ENCODE results near the gene KDM5B.
"Not testable (repeated sequence)": the region's sequence is repeated elsewhere in the genome, so short reads cannot be mapped to it uniquely, and the experiment has no call there.

KDM5B gene

DNA sequence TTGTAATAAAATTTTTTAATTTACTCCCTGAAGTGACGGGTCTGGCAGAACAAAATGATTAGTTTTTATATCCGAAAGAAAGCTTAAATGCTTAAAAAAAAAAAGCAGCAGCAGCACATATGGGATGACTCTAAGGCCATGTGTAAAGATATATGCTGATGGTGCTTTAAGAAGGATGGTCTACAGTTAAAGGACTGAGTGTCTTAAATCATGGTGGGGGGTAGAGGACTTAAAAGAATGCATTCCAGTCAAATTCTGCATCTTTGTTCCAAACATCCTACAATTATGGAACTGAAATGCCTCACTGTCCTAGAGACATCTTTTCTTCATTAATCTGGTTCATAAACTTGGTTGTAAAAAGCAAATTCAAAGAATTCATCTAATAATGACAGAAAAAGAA is 7.0 kb downstream of the KDM5B start:
- H3K4me3 ChIP-seq (ENCODE audit: low read length), result no peak overlapping the region

DNA sequence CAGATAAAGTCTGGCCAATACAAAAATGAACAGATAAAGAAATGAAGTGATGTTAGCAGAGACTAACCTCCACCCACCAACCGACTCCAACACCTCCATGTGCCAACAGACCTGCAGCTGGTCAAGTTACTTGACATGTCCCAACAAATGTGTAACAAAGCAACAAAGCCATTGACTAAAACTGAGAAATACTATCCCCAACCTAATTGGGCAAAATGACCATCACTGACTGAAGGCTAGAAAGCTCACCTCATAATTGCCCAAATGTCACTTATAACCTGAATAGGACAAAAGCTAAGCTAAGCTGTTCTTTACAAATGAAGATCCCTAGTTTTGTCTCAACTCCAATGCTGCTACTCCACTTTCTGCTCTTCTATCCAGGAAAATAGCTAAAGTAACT is 7.5 kb downstream of the KDM5B start:
- Histone ChIP-seq H3K4me3 (ENCODE audit: low read length) (no peak overlapping the region), H3K4me2 (ENCODE audit: low read length) (no peak overlapping the region), H3K9ac (ENCODE audit: low read depth, low read length) (no peak overlapping the region), H3K36me3 (ENCODE audit: insufficient read depth, low read length) (peaks cover 10% of the 10 kb centered on the region), H3K9me3 (replicated peaks; ENCODE audit: low read length) (no peaks in the 10 kb centered on the region), H3K4me1 (ENCODE audit: control insufficient read depth, insufficient read depth, low read length) (peaks cover 27% of the 10 kb centered on the region), H3K27me3 (ENCODE audit: control insufficient read depth, insufficient read depth, low read length) (no peaks in the 10 kb centered on the region)

More for the DNA sequence above, 7.0 kb downstream of the KDM5B start:
- no peak overlapping the region for H3K4me2 ChIP-seq (ENCODE audit: low read length)
- no peak overlapping the region for H3K9ac ChIP-seq (ENCODE audit: low read depth, low read length)
- H3K4me1 ChIP-seq (ENCODE audit: control insufficient read depth, insufficient read depth, low read length), result peaks cover 31% of the 10 kb centered on the region
- no peaks in the 10 kb centered on the region for H3K9me3 ChIP-seq (replicated peaks; ENCODE audit: low read length)
- H3K36me3 ChIP-seq (ENCODE audit: insufficient read depth, low read length), result peaks cover 7% of the 10 kb centered on the region
- H3K27me3 ChIP-seq (ENCODE audit: control insufficient read depth, insufficient read depth, low read length), result no peaks in the 10 kb centered on the region

DNA sequence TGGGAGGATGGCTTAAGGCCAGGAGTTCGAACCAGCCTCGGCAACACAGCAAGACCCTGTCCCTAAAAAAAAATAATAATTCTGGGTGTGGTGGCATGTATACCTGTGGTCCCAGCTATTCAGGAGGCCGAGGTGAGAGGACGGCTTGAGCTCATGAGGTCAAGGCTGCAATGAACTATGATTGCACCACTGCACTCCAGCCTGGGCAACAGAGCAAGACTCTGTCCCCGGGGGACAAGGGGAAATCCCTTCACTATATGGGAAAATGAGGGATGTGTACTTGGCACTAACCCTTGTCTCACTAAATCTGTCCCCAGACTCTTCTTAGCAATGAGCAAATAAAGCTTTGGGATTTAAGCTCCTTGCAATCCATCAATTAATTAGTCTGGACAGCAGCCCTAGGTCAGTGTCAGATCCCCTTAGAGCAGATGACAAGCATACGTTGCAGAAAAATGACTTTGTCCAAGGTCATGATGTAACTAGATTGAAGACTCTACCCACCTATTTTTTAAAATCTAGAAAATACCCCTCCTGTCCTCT is 9.4 kb downstream of the KDM5B start:
- H3K4me2 ChIP-seq (ENCODE audit: low read length), result no peak overlapping the region
- H3K36me3 ChIP-seq (ENCODE audit: insufficient read depth, low read length), result peaks cover 10% of the 10 kb centered on the region
- no peak overlapping the region for H3K4me3 ChIP-seq (ENCODE audit: low read length)
- H3K4me1 ChIP-seq (ENCODE audit: control insufficient read depth, insufficient read depth, low read length), result peaks cover 11% of the 10 kb centered on the region
- H3K9ac ChIP-seq (ENCODE audit: low read depth, low read length), result no peak overlapping the region
- no peaks in the 10 kb centered on the region for H3K27me3 ChIP-seq (ENCODE audit: control insufficient read depth, insufficient read depth, low read length)
- H3K9me3 ChIP-seq (replicated peaks; ENCODE audit: low read length), result no peaks in the 10 kb centered on the region

DNA sequence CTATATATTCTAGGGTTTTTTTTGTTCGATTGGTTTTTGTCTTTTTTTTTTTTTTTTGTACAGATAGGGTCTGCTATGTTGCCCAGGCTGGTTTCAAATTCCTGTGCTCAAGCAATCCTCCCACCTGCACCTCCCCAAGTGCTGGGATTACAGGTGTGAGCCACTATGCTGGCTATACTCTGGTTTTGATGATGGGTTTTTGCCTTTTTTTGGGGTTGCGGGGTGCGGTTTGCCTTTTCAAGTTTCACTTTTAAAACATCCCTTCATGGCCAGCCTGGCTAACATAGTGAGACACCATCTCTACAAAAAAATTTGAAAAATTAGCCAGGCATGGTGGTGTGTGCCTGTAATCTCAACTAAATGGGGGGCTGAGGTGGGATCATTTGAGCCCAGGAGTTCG is 10.0 kb downstream of the KDM5B start:
- no peak overlapping the region for H3K4me3 ChIP-seq (ENCODE audit: low read length)
- H3K9ac ChIP-seq (ENCODE audit: low read depth, low read length), result no peak overlapping the region
- H3K4me2 ChIP-seq (ENCODE audit: low read length), result no peak overlapping the region

DNA sequence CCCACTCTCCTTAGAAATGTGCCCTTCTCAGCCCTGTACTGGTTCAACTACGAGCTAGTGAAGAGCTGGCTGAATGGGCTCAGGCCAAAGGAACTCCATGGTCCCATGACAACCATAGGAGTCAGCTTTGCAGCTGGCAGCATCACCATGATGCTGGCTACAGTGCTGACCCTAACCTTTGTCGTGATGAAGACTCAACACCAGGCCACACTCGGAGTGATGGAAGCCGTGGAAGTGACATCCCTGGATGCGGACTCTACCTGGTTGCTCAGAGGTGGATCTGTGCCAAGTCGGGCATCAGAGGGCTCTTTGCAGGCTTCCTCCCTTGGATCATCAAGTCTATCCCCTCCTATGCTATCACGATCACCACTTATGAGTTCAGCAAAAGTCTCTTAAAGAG is 11.6 kb downstream of the KDM5B start:
- no peak overlapping the region for H3K4me3 ChIP-seq (ENCODE audit: low read length)
- H3K9ac ChIP-seq (ENCODE audit: low read depth, low read length), result no peak overlapping the region
- no peaks in the 10 kb centered on the region for H3K9me3 ChIP-seq (replicated peaks; ENCODE audit: low read length)
- H3K36me3 ChIP-seq (ENCODE audit: insufficient read depth, low read length), result peaks cover 10% of the 10 kb centered on the region
- no peaks in the 10 kb centered on the region for H3K27me3 ChIP-seq (ENCODE audit: control insufficient read depth, insufficient read depth, low read length)
- H3K4me1 ChIP-seq (ENCODE audit: control insufficient read depth, insufficient read depth, low read length), result no peaks in the 10 kb centered on the region
- no peak overlapping the region for H3K4me2 ChIP-seq (ENCODE audit: low read length)

More for the DNA sequence above, 10.0 kb downstream of the KDM5B start:
- peaks cover 7% of the 10 kb centered on the region for H3K4me1 ChIP-seq (ENCODE audit: control insufficient read depth, insufficient read depth, low read length)
- H3K27me3 ChIP-seq (ENCODE audit: control insufficient read depth, insufficient read depth, low read length), result no peaks in the 10 kb centered on the region
- H3K9me3 ChIP-seq (replicated peaks; ENCODE audit: low read length), result no peaks in the 10 kb centered on the region
- peaks cover 10% of the 10 kb centered on the region for H3K36me3 ChIP-seq (ENCODE audit: insufficient read depth, low read length)

DNA sequence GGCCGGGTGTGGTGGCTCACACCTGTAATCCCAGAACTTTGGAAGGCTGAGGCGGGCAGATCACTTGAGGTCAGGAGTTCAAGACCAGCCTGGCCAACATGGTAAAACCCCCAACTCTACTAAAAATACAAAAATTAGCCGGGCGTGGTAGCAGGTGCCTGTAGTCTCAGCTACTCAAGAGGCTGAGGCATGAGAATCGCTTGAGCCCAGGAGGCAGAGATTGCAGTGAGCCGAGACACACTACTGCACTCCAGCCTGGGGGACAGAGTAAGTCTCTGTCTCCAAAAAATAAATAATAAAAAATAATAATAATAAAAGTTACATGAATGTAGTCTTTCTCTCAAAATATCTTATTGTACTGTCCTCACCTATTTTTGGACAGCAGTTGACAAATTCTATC is 13.3 kb downstream of the KDM5B start:
- H3K4me2 ChIP-seq (ENCODE audit: low read length); H3K4me3 ChIP-seq (ENCODE audit: low read length); H3K4me1 ChIP-seq (ENCODE audit: control insufficient read depth, insufficient read depth, low read length); H3K9me3 ChIP-seq (replicated peaks; ENCODE audit: low read length); H3K9ac ChIP-seq (ENCODE audit: low read depth, low read length); H3K27me3 ChIP-seq (ENCODE audit: control insufficient read depth, insufficient read depth, low read length): not testable (repeated sequence)
- peaks cover 13% of the 10 kb centered on the region for H3K36me3 ChIP-seq (ENCODE audit: insufficient read depth, low read length)

DNA sequence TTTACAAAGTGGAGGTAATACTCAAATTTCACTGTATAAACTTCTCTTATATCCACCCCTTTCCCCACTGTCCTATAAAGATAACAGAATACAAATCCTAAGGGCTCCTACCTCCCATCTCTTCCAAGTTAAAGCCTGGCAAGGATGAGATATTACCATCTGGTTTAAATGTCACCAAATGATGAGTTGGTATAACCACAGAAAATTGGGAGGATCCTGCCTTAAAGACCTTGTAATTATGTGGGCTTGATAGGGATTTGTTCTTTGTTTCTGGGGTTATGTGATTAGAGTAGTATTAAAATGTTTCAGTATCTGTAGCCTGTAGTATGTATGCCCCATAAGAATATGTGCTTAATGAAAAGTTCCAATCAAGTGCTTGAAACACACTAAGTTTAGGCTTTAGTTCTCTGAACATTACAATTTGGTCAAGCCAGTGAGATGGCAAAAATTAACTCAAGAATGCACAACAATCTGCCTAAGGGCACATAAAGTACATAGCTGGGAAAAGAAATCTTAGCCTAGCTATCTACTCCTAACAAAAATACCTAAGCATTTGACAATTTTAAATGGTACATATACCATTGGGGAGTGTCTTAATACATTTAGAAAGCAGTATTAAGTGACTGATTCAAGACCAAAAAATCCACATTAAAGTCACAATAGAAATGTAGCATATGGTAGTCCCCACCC is 14.0 kb downstream of the KDM5B start:
- Histone ChIP-seq H3K36me3 (ENCODE audit: insufficient read depth, low read length) (peaks cover 13% of the 10 kb centered on the region), H3K4me3 (ENCODE audit: low read length) (no peak overlapping the region), H3K27me3 (ENCODE audit: control insufficient read depth, insufficient read depth, low read length) (no peaks in the 10 kb centered on the region), H3K4me1 (ENCODE audit: control insufficient read depth, insufficient read depth, low read length) (no peaks in the 10 kb centered on the region), H3K4me2 (ENCODE audit: low read length) (no peak overlapping the region), H3K9ac (ENCODE audit: low read depth, low read length) (no peak overlapping the region), H3K9me3 (replicated peaks; ENCODE audit: low read length) (no peaks in the 10 kb centered on the region)

DNA sequence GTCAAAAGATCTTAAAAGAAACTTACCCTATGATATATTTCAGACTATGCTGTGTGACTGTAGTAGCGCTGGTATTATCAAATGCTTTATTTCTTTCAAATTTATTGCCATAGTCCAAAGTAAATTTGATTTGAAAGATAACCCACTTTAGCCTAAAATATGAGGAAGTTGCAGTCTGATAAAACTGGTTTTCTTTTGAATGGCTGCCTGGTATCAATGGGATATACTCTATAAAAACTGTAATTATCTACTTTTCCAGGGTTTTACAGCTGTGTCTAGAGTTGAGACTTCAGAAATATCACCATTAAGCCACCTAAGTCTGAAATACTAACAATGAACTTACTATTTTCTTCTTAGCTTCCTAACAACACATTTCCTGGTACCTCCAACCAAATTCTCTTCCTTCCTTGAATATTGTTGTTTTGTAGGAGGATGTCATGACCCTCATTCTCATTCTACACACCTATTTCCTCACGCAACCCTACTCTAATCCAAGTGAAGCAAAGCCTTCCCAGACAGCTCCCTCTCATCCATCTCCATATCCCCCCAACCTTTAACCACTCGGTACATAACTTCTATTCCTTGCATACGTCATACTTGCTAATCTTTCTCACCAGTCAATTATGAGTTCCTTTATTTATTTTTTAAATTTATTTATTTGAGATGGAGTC is 17.0 kb downstream of the KDM5B start:
- H3K9ac ChIP-seq (ENCODE audit: low read depth, low read length), result no peak overlapping the region
- H3K4me1 ChIP-seq (ENCODE audit: control insufficient read depth, insufficient read depth, low read length), result no peaks in the 10 kb centered on the region
- H3K4me3 ChIP-seq (ENCODE audit: low read length), result no peak overlapping the region
- H3K36me3 ChIP-seq (ENCODE audit: insufficient read depth, low read length), result peaks cover 6% of the 10 kb centered on the region
- H3K4me2 ChIP-seq (ENCODE audit: low read length), result no peak overlapping the region
- no peaks in the 10 kb centered on the region for H3K27me3 ChIP-seq (ENCODE audit: control insufficient read depth, insufficient read depth, low read length)
- no peaks in the 10 kb centered on the region for H3K9me3 ChIP-seq (replicated peaks; ENCODE audit: low read length)

DNA sequence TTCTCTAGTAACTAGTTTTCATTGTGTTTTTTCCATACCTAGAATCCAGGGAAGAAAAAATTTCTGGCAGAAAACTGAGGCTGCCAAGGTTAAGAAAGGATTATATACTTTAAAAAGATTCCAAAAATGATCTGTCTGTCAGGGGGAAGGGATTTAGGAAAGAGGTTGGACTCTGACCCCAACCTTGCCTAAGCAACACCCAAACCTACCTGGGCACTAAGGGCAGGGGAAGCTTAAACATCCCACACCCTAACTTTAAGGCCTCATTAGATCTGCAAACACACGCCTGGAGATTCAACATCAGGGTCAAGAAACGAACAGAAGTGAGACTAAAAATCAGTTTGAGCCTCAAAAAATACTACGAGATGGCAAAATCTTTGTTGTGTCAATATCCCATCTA is 19.4 kb downstream of the KDM5B start:
- peaks cover 2% of the 10 kb centered on the region for H3K36me3 ChIP-seq (ENCODE audit: insufficient read depth, low read length)
- no peaks in the 10 kb centered on the region for H3K4me1 ChIP-seq (ENCODE audit: control insufficient read depth, insufficient read depth, low read length)
- H3K9me3 ChIP-seq (replicated peaks; ENCODE audit: low read length), result no peaks in the 10 kb centered on the region
- no peak overlapping the region for H3K9ac ChIP-seq (ENCODE audit: low read depth, low read length)
- H3K27me3 ChIP-seq (ENCODE audit: control insufficient read depth, insufficient read depth, low read length), result no peaks in the 10 kb centered on the region
- H3K4me2 ChIP-seq (ENCODE audit: low read length), result no peak overlapping the region
- no peak overlapping the region for H3K4me3 ChIP-seq (ENCODE audit: low read length)

DNA sequence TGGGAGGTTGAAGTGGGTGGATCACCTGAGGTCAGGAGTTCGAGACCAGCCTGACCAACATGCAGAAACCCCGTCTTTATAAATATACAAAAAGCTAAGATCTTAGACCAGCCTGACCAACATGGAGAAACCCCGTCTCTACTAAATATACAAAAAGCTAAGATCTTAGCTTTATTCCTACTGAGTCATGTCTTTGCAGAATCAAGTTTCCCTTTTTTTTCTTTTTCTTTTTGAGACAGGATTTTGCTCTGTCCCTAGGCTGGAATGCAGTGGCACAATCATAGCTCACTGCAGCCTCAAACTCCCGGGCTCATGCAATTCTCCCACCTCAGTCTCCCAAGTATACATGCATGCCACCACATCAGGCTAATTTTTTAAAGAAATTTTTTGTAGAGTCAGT is 21.4 kb downstream of the KDM5B start:
- H3K27me3 ChIP-seq (ENCODE audit: control insufficient read depth, insufficient read depth, low read length), result no peaks in the 10 kb centered on the region
- no peaks in the 10 kb centered on the region for H3K4me1 ChIP-seq (ENCODE audit: control insufficient read depth, insufficient read depth, low read length)
- no peak overlapping the region for H3K9ac ChIP-seq (ENCODE audit: low read depth, low read length)

DNA sequence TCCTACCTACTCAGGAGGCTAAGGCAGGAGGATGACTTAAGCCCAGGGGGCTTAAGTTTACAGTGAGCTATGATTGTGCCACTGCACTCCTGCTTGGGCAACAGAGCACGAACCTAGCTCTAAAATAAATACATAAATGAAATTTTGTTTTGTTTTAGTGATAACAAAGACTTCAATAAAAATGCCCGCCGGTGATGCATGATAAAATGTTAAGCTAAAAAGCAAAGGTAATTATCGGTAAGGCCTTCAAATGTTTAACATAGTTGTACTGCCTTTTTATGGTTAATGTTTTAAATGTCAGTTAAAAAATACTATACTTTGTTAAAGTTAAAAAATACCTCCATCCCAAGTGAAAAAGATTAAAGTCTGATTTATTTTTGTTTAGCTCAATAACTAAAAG is 27.0 kb downstream of the KDM5B start:
- no peaks in the 10 kb centered on the region for H3K27me3 ChIP-seq (ENCODE audit: control insufficient read depth, insufficient read depth, low read length)
- H3K36me3 ChIP-seq (ENCODE audit: insufficient read depth, low read length), result peaks cover under 1% of the 10 kb centered on the region
- no peak overlapping the region for H3K4me3 ChIP-seq (ENCODE audit: low read length)
- no peaks in the 10 kb centered on the region for H3K9me3 ChIP-seq (replicated peaks; ENCODE audit: low read length)
- H3K4me2 ChIP-seq (ENCODE audit: low read length), result no peak overlapping the region
- H3K4me1 ChIP-seq (ENCODE audit: control insufficient read depth, insufficient read depth, low read length), result no peaks in the 10 kb centered on the region
- H3K9ac ChIP-seq (ENCODE audit: low read depth, low read length), result no peak overlapping the region

More for the DNA sequence above, 21.4 kb downstream of the KDM5B start:
- Histone ChIP-seq H3K4me3 (ENCODE audit: low read length) (no peak overlapping the region), H3K4me2 (ENCODE audit: low read length) (no peak overlapping the region), H3K36me3 (ENCODE audit: insufficient read depth, low read length) (peaks cover 2% of the 10 kb centered on the region), H3K9me3 (replicated peaks; ENCODE audit: low read length) (no peaks in the 10 kb centered on the region)

DNA sequence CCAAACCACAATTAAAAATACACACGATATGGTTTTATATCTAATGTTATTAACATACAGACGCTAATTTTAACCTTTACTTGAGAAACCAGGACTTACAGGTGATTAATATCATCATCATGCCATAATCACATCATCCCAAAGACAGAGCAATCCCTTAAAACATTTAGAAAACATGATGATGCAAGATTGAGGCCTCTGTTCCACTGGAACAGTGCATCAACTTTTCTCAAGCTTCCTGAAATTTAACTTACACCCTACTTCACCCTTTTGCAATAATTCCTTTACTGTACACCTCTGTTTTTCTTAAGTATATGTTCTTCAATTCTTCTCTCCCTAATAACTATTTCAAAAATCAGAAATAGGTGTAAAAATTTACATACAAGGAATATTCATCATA is 38.1 kb downstream of the KDM5B start:
- no peak overlapping the region for H3K4me3 ChIP-seq (ENCODE audit: low read length)
- H3K27me3 ChIP-seq (ENCODE audit: control insufficient read depth, insufficient read depth, low read length), result no peaks in the 10 kb centered on the region

More for the DNA sequence above, 38.1 kb downstream of the KDM5B start:
- no peaks in the 10 kb centered on the region for H3K9me3 ChIP-seq (replicated peaks; ENCODE audit: low read length)
- H3K4me2 ChIP-seq (ENCODE audit: low read length), result no peak overlapping the region
- H3K9ac ChIP-seq (ENCODE audit: low read depth, low read length), result no peak overlapping the region
- no peaks in the 10 kb centered on the region for H3K4me1 ChIP-seq (ENCODE audit: control insufficient read depth, insufficient read depth, low read length)
- H3K36me3 ChIP-seq (ENCODE audit: insufficient read depth, low read length), result peaks cover 66% of the 10 kb centered on the region
